ENCODE measurements around the gene SPOCK1.
A peak's percentile ranks its signal among the peaks of the same experiment; 100 is the strongest.

The SPOCK1 gene

DNA sequence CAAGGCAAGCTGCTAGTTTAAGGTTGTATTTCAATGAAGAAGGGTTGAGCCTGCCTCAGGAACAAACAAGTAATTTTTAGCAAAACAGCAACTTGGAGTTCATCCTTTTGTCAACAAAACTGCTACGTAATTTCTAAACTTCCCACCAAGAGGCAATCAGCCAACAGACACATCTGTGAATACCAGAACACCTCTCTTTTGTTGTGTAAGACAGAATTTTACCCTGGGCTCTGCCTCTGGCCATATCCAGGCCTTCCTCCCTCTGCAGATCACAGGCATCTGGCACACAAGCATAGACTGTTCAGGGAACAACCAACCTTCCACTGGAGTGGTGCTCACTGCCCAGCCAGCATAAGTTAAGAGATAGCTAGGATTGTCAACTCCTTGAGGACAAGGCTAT is 409.0 kb downstream of the SPOCK1 start:
- TF ChIP-seq, protein P1, sequence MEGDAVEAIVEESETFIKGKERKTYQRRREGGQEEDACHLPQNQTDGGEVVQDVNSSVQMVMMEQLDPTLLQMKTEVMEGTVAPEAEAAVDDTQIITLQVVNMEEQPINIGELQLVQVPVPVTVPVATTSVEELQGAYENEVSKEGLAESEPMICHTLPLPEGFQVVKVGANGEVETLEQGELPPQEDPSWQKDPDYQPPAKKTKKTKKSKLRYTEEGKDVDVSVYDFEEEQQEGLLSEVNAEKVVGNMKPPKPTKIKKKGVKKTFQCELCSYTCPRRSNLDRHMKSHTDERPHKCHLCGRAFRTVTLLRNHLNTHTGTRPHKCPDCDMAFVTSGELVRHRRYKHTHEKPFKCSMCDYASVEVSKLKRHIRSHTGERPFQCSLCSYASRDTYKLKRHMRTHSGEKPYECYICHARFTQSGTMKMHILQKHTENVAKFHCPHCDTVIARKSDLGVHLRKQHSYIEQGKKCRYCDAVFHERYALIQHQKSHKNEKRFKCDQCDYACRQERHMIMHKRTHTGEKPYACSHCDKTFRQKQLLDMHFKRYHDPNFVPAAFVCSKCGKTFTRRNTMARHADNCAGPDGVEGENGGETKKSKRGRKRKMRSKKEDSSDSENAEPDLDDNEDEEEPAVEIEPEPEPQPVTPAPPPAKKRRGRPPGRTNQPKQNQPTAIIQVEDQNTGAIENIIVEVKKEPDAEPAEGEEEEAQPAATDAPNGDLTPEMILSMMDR (conservative IDR thresholded peaks at IDR 0.05; ENCODE audit: control insufficient read depth, insufficient read depth, low read depth, low read length): no peak
- no peak overlapping the region for H3K4me3 ChIP-seq (ENCODE audit: control insufficient read depth, low read depth, low read length)
- peak; percentile 21 for DNase-seq (ENCODE audit: low read depth)

DNA sequence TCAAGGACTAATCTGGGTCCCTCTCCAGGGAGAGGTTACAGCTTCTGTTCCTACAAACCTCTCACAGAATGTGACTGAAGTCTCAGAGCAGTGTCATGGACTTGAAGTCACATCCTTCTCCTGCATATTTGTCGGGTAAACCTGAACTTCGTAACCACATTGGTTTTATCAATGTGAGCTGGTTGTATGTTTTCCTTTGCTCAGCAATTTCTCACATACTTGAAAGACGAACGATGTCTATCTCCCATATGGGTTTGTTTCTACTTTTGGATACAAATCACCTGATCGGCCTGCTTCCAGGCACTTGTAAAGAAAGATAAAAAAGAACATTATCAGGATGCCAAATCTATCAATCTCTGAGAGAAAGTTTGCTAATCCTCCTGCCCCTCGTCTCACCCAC is 411.0 kb downstream of the SPOCK1 start:
- no peak for DNase-seq (ENCODE audit: low read depth)
- H3K4me3 ChIP-seq (ENCODE audit: control insufficient read depth, low read depth, low read length): no peak overlapping the region
- TF ChIP-seq, protein P1 (conservative IDR thresholded peaks at IDR 0.05; ENCODE audit: control insufficient read depth, insufficient read depth, low read depth, low read length): no peak

DNA sequence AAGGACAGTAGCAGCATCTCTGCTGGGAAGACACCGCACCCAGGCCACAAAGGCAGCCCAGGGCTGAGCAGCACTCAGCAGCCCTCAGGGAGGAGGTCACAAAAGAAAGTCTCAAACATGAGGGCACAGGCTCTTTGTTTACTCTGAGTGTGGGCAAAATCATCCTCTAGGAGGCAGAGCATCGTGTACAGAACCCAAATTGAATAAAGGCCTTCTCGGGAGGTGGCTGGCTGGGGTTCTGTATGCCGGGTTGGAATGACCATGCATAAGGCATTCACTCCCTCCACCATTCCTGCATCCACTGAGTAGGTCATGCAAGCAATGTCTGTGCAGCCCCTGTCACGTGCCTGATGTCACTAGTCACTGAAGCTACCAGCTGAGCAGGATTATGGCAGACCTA is 412.8 kb downstream of the SPOCK1 start:
- no peak overlapping the region for H3K4me3 ChIP-seq (ENCODE audit: control insufficient read depth, low read depth, low read length)
- TF ChIP-seq, protein P1 (conservative IDR thresholded peaks at IDR 0.05; ENCODE audit: control insufficient read depth, insufficient read depth, low read depth, low read length): no peak
- no peak for DNase-seq (ENCODE audit: low read depth)

DNA sequence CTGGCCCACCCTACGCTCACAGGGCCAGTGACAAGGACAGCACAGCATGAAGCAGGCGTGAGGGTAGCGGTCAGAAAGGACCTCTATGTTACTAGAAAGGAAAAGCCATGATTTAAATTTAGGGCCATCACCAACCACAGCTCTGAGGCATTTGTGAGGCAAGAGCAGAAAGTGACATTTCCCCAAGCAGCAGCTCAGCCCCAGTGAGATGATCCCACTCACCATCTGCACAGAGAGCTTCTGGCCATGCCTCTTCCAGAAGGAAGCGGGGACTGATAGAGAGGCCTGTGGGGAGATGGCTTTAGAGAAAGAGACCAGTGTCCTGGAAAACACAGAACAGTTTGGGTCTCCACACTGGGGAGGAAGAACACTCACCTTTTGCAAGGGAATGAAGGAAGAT is 413.9 kb downstream of the SPOCK1 start:
- no peak for DNase-seq (ENCODE audit: low read depth)
- no peak overlapping the region for H3K4me3 ChIP-seq (ENCODE audit: control insufficient read depth, low read depth, low read length)
- TF ChIP-seq, protein P1 (conservative IDR thresholded peaks at IDR 0.05; ENCODE audit: control insufficient read depth, insufficient read depth, low read depth, low read length): no peak

DNA sequence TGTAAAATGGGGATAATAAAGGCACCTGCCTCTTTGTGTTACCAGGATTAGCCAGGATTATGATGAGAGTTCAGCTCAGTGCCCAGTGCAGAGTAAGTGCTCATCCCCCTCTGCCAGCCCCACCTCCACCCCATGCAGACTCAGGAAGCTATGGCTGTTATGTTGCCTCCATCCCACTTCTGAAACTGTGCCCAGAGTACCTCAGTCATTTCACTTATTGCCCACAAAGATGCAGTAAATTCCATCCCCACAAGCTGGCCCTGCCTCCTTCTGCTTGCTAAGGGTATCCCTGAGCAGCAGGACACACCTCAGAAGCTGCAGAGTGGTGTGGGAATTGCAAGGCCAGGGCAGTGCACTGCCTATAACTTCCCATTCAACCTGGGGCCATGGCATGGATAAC is 415.1 kb downstream of the SPOCK1 start:
- TF ChIP-seq, protein P1 (conservative IDR thresholded peaks at IDR 0.05; ENCODE audit: control insufficient read depth, insufficient read depth, low read depth, low read length): no peak
- no peak overlapping the region for H3K4me3 ChIP-seq (ENCODE audit: control insufficient read depth, low read depth, low read length)
- DNase-seq (ENCODE audit: low read depth): no peak

DNA sequence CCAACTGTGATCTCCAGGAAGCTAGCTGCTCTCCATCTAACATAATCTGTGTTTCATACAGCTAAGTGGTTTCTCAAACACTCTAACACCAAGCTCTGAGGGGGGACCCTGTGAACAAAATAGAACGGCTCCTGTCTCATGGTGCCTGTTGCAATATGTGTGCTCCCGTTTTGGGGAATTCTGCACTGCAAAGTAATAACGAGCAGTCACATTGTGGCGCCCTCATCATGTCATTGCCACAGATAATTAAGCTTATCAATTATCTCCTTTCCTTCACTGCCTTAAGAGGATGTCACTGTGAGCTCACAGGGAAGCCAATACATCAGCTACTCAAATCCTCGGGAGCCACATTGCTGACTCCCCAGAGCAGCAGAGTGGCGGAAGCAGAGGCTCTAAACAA is 416.2 kb downstream of the SPOCK1 start:
- no peak overlapping the region for H3K4me3 ChIP-seq (ENCODE audit: control insufficient read depth, low read depth, low read length)
- TF ChIP-seq, protein P1 (conservative IDR thresholded peaks at IDR 0.05; ENCODE audit: control insufficient read depth, insufficient read depth, low read depth, low read length): no peak
- no peak for DNase-seq (ENCODE audit: low read depth)

DNA sequence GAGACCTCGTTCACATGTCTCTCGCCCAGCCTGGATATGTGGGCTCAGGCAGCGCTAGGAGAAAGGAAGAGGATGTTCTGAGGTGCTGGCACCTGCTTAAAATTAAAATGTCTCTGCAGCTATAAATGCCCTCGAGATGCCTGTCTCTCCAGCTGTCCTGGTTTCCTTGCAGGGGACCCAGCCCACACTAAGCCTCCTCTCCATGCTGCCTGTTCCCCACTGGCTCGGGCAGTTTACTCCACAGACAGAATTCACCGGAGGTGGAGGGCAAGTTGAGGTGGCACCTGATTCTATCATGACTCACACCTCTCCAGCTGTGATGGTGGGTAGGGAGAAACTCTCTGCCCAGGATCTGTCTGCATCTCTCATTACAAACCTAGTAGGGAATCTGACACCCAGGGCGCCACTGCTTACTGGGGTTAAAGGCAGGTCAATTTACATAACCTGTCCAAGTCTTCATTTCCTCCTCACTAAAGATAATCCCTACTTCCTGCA is 420.9 kb downstream of the SPOCK1 start:
- DNase-seq (ENCODE audit: low read depth): peak; percentile 17
- TF ChIP-seq, protein P1 (conservative IDR thresholded peaks at IDR 0.05; ENCODE audit: control insufficient read depth, insufficient read depth, low read depth, low read length): no peak

More for the DNA sequence above, 420.9 kb downstream of the SPOCK1 start:
- H3K4me3 ChIP-seq (ENCODE audit: control insufficient read depth, low read depth, low read length): no peak overlapping the region

Data from fibroblast of mammary gland (primary cell).